OCI-LY1 (cell line): ENCODE measurements around the gene SUSD3.

Experiments used
- H2AFZ ChIP-seq: fragments of 200-600 bp; sonication (generic), shearing (Covaris generic); 2 replicates; pipeline ENCODE4 v1.6.0; 2014; ENCODE audit warnings: antibody characterized with exemption, mild to moderate bottlenecking, low read length
- H3F3A ChIP-seq: fragments of 200-600 bp; sonication (generic), shearing (Covaris generic); 2 replicates; pipeline ENCODE4 v1.6.0; 2014; ENCODE audit warnings: mild to moderate bottlenecking, antibody characterized with exemption, low read length, moderate library complexity; ENCODE audit not compliant: insufficient read depth
- H3K27ac ChIP-seq: fragments of 200-600 bp; sonication (generic); 2 replicates; pipeline ENCODE4 v1.5.1; 2014; ENCODE audit warnings: low read length, mixed run types, mild to moderate bottlenecking, low read depth; ENCODE audit not compliant: poor library complexity, severe bottlenecking
- H3K27me3 ChIP-seq: fragments of 200-600 bp; sonication (generic); 2 replicates; pipeline ENCODE4 v1.6.0; 2014; ENCODE audit warnings: antibody characterized with exemption, mild to moderate bottlenecking, low read length, moderate library complexity; ENCODE audit not compliant: insufficient read depth
- H3K36me3 ChIP-seq: fragments of 200-600 bp; sonication (generic); 2 replicates; pipeline ENCODE4 v1.6.1; 2014; ENCODE audit warnings: mild to moderate bottlenecking, antibody characterized with exemption, low read length, moderate library complexity, mixed read lengths; ENCODE audit not compliant: insufficient read depth
- H3K4me1 ChIP-seq: fragments of 200-600 bp; sonication (generic); 2 replicates; pipeline ENCODE4 v1.5.1; 2014; ENCODE audit warnings: mild to moderate bottlenecking, low read length, moderate library complexity; ENCODE audit not compliant: insufficient read depth, severe bottlenecking
- H3K4me2 ChIP-seq: fragments of 200-600 bp; sonication (generic), shearing (Covaris generic); 2 replicates; pipeline ENCODE4 v1.6.1; 2014; ENCODE audit warnings: low read length
- H3K4me3 ChIP-seq: fragments of 200-600 bp; sonication (generic); 2 replicates; pipeline ENCODE4 v1.5.1; 2014; ENCODE audit warnings: low read length, low read depth, mild to moderate bottlenecking, mixed read lengths; ENCODE audit not compliant: poor library complexity, severe bottlenecking
- H3K79me2 ChIP-seq: fragments of 200-600 bp; shearing (Covaris generic); 2 replicates; pipeline ENCODE4 v1.6.1; 2016; ENCODE audit warnings: mixed run types, low read length, mixed read lengths; ENCODE audit not compliant: insufficient read depth
- H3K9ac ChIP-seq: fragments of 200-600 bp; sonication (generic), shearing (Covaris generic); 2 replicates; pipeline ENCODE4 v1.6.1; 2014; ENCODE audit warnings: mild to moderate bottlenecking, low read length, mixed read lengths
- H3K9me2 ChIP-seq: fragments of 200-600 bp; sonication (generic), shearing (Covaris generic); 2 replicates; pipeline ENCODE4 v1.6.1; 2014; ENCODE audit warnings: low read depth, mild to moderate bottlenecking, low read length, mixed read lengths
- H3K9me3 ChIP-seq: fragments of 200-600 bp; shearing (Covaris generic); 2 replicates; pipeline ENCODE4 v1.6.1; 2014; ENCODE audit warnings: low read length, mixed read lengths
- H4K20me1 ChIP-seq: fragments of 200-600 bp; sonication (generic), shearing (Covaris generic); 2 replicates; pipeline ENCODE4 v1.6.0; 2016; ENCODE audit warnings: mild to moderate bottlenecking, low read length; ENCODE audit not compliant: insufficient read depth
- EZH2 ChIP-seq: fragments of 200-600 bp; sonication (generic), shearing (Covaris generic); IDR thresholded peaks from 2 replicates; pipeline ENCODE4 v1.8.0; 2017; ENCODE audit warnings: borderline replicate concordance, mixed run types, mild to moderate bottlenecking, antibody characterized with exemption, low read length, moderate library complexity, mixed read lengths
- TF ChIP-seq, protein P1 (sequence below): fragments of 200-600 bp; sonication (generic), shearing (Covaris generic); IDR thresholded peaks from 2 replicates; pipeline ENCODE4 v1.5.1; 2017; ENCODE audit warnings: mild to moderate bottlenecking, antibody characterized with exemption, low read length, moderate library complexity, mixed read lengths

The SUSD3 gene

DNA sequence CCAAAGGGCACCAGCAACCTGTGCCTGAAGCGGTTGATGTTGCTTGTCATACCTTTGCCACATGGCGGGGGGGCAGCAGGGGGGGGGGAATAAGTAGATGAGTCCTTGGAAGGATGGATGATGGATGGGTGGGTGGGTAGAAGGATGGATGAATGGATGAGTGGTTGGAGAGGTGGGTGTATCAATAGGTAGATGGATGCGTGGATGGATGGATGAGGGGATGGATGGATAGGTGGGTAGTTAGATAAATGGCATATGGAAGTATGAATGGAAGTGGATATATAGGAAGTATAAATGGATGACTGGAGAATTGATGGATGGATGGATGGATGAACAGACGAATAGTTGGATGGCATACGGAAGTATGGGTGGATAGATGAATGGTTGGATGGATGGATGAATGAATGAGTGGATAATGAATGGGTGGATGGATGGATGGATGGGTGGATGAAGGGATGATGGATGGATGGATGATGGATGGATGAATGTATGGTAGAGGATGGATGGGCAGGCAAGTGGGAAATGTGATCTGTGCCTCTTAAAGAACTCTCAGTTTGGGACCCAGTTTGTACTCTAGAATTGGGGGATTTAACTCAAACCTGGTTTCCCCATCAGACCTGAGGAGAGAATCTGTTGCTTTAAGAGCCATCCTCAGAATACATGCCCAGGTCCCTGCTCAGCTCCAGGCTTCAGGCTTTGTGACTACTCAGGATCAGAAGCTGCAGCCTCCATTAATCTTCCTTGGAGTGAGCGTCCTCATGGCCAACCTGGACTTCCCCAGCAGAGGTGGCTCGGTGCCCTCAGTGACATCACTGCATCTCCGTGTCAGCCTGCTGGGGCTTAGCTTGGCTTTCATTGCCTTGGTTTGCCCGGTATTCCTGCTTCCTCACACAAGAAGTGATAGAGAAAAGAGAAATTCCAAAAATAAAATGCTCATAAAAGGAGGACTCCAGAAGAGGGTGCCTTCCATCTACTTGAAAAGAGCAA is 27.6 kb upstream of the SUSD3 start:
- Histone ChIP-seq H3K27ac (no peak overlapping the region), H3K79me2 (no peaks in the 10 kb centered on the region), H3K9me3 (no peaks in the 10 kb centered on the region), H3K9ac (no peak overlapping the region), H3K4me1 (peaks cover 13% of the 10 kb centered on the region), H3K36me3 (peaks cover 20% of the 10 kb centered on the region; the same call in 1 of the 2 replicates), H3K27me3 (no peaks in the 10 kb centered on the region), H4K20me1 (no peaks in the 10 kb centered on the region), H3K4me2 (no peak overlapping the region), H3K4me3 (no peak overlapping the region), H3F3A (no peaks in the 10 kb centered on the region), H3K9me2 (no peaks in the 10 kb centered on the region), H2AFZ (no peak overlapping the region)
- TF ChIP-seq, protein P1, sequence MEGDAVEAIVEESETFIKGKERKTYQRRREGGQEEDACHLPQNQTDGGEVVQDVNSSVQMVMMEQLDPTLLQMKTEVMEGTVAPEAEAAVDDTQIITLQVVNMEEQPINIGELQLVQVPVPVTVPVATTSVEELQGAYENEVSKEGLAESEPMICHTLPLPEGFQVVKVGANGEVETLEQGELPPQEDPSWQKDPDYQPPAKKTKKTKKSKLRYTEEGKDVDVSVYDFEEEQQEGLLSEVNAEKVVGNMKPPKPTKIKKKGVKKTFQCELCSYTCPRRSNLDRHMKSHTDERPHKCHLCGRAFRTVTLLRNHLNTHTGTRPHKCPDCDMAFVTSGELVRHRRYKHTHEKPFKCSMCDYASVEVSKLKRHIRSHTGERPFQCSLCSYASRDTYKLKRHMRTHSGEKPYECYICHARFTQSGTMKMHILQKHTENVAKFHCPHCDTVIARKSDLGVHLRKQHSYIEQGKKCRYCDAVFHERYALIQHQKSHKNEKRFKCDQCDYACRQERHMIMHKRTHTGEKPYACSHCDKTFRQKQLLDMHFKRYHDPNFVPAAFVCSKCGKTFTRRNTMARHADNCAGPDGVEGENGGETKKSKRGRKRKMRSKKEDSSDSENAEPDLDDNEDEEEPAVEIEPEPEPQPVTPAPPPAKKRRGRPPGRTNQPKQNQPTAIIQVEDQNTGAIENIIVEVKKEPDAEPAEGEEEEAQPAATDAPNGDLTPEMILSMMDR: no peak
- TF ChIP-seq EZH2: no peak

DNA sequence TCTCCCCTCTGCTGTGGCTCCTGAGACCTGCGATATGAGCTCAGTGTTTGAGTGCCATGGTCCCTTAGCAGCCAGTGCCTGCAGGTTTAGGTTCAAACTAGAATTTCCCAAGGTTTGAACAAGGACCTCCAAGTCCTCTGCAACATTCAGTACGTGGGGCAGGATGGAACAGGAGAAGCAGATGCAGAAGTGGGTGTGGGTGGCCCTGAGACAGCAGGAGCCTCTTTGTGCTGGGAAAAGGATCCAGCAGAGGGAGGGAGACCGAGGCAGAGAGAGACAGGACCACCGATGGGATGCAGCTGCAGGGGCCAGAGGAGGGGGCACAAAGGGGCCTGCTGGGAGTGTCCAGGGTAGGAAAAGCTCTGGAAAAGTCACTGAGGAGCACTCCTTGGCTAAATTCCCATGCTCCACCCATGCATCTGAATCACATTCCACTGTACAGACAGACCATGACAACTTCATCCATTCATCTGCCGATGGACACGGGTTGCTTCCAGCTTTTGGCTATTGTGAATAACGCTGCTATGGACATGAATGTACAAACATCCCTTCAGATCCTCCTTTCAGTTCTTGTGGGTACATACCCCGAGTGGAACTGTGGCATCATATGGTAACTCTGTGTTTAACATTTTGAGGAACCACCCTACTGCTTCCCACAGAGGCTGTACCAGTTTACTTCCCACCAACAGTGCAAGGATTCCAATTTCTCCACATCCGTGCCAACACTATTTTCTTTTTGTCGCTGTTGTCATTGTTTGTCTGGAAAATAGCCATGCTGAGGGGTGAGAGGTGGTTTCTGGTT is 26.7 kb upstream of the SUSD3 start:
- no peak overlapping the region for H3K4me2 ChIP-seq
- H3K36me3 ChIP-seq: peaks cover 20% of the 10 kb centered on the region; the same call in 1 of the 2 replicates
- no peak overlapping the region for H3K4me3 ChIP-seq
- H3K27ac ChIP-seq: no peak overlapping the region
- H3K4me1 ChIP-seq: peaks cover 13% of the 10 kb centered on the region
- H3K9me2 ChIP-seq: no peaks in the 10 kb centered on the region
- H3K27me3 ChIP-seq: no peaks in the 10 kb centered on the region
- H3K9ac ChIP-seq: no peak overlapping the region
- no peak for TF ChIP-seq EZH2
- TF ChIP-seq, protein P1: no peak
- no peaks in the 10 kb centered on the region for H3K79me2 ChIP-seq
- no peaks in the 10 kb centered on the region for H3F3A ChIP-seq
- H2AFZ ChIP-seq: no peak overlapping the region
- no peaks in the 10 kb centered on the region for H4K20me1 ChIP-seq
- no peaks in the 10 kb centered on the region for H3K9me3 ChIP-seq

DNA sequence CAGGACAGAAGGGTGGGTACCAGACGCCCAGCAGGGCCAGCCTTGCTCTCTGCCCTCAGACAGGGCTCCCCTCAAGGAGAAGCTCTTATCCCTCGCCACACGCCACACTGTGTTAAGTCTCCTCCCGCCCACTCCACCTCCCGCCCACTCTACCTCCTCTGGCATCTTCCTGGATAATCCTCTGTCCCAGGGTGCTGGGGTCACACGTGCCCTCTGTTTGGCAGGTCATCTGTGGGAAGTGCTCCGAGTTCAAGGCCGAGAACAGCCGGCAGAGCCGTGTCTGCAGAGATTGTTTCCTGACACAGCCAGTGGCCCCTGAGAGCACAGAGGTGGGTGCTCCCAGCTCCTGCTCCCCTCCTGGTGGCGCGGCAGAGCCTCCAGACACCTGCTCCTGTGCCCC is 26.0 kb upstream of the SUSD3 start:
- no peaks in the 10 kb centered on the region for H3K9me2 ChIP-seq
- peaks cover 20% of the 10 kb centered on the region; the same call in 1 of the 2 replicates for H3K36me3 ChIP-seq
- no peaks in the 10 kb centered on the region for H3K9me3 ChIP-seq
- no peak overlapping the region for H2AFZ ChIP-seq
- no peak for TF ChIP-seq EZH2
- TF ChIP-seq, protein P1: no peak
- H3K9ac ChIP-seq: no peak overlapping the region
- H3K4me3 ChIP-seq: no peak overlapping the region
- no peak overlapping the region for H3K4me2 ChIP-seq
- no peaks in the 10 kb centered on the region for H3K27me3 ChIP-seq
- H3F3A ChIP-seq: no peaks in the 10 kb centered on the region
- no peaks in the 10 kb centered on the region for H3K79me2 ChIP-seq
- H3K27ac ChIP-seq: no peak overlapping the region
- peaks cover 12% of the 10 kb centered on the region for H3K4me1 ChIP-seq
- no peaks in the 10 kb centered on the region for H4K20me1 ChIP-seq
